Measurements from ENCODE around the gene MGST2.
"Not testable (repeated sequence)": the region's sequence is repeated elsewhere in the genome, so short reads cannot be mapped to it uniquely, and the experiment has no call there.

MGST2 gene

GRCh38 chr4:139635966-139636365 is 29.7 kb upstream of the MGST2 start:
- no peak for TF ChIP-seq CTCF (conservative IDR thresholded peaks at IDR 0.05)
- no peak overlapping the region for H3K27ac ChIP-seq

GRCh38 chr4:139638306-139638705 is 27.3 kb upstream of the MGST2 start:
- H3K27ac ChIP-seq = not testable (repeated sequence)

- H3K27ac ChIP-seq = no peak overlapping the region
- TF ChIP-seq CTCF (conservative IDR thresholded peaks at IDR 0.05) = no peak
These were observed 26.0 kb upstream of the MGST2 start for GRCh38 chr4:139639654-139640053.

- H3K27ac ChIP-seq = no peak overlapping the region
- TF ChIP-seq CTCF (conservative IDR thresholded peaks at IDR 0.05) = no peak
These were observed 24.4 kb upstream of the MGST2 start for GRCh38 chr4:139641218-139641617.

GRCh38 chr4:139642364-139642763 is 23.3 kb upstream of the MGST2 start:
- no peak for TF ChIP-seq CTCF (conservative IDR thresholded peaks at IDR 0.05)
- no peak overlapping the region for H3K27ac ChIP-seq

- no peak overlapping the region for H3K27ac ChIP-seq
- no peak for TF ChIP-seq CTCF (conservative IDR thresholded peaks at IDR 0.05)
These were observed 22.4 kb upstream of the MGST2 start for GRCh38 chr4:139643042-139643895.

- H3K27ac ChIP-seq = no peak overlapping the region
- no peak for TF ChIP-seq CTCF (conservative IDR thresholded peaks at IDR 0.05)
These were observed 20.2 kb upstream of the MGST2 start for GRCh38 chr4:139645458-139645857.

- no peak overlapping the region for H3K27ac ChIP-seq
- no peak for TF ChIP-seq CTCF (conservative IDR thresholded peaks at IDR 0.05)
These were observed 18.4 kb upstream of the MGST2 start for GRCh38 chr4:139647184-139647583.

All from VCaP (cell line).